Measurements from ENCODE around the gene RABL2B. TPM values are rescaled to one million over a fixed set of nuclear protein-coding genes. Genes with fewer than 3 reads are reported as not detected.

The RABL2B gene
- total RNA-seq, 1 experiment from 2014 or later, result 24.0 TPM

GRCh38 chr22:50730013-50730891 is 53.2 kb downstream of the RABL2B start (continued):
- TF ChIP-seq MLX (CRISPR knock-in tag; IDR thresholded peaks at IDR 0.05) (no peak), E2F5 (CRISPR knock-in tag; IDR thresholded peaks at IDR 0.05) (no peak), PRRX2 (CRISPR knock-in tag; IDR thresholded peaks at IDR 0.05) (no peak), FOXK1 (CRISPR knock-in tag; IDR thresholded peaks at IDR 0.05) (no peak), ZBTB21 (CRISPR knock-in tag; IDR thresholded peaks at IDR 0.05; ENCODE audit: borderline replicate concordance) (no peak), RELA (CRISPR knock-in tag; IDR thresholded peaks at IDR 0.05; ENCODE audit: borderline replicate concordance) (no peak), NFATC4 (CRISPR knock-in tag; IDR thresholded peaks at IDR 0.05) (no peak), ATF2 (CRISPR knock-in tag; IDR thresholded peaks at IDR 0.05; ENCODE audit: borderline replicate concordance, low read depth) (no peak)

GRCh38 chr22:50729391-50730012 is 53.9 kb downstream of the RABL2B start:
- peak; percentile 14 for DNase-seq (ENCODE audit: low spot score)

GRCh38 chr22:50728523-50728931 is 54.9 kb downstream of the RABL2B start:
- Mint-ChIP-seq H3K9me3 (no peaks in the 10 kb centered on the region), H3K4me3 (no peak overlapping the region), H3K4me1 (peaks cover 7% of the 10 kb centered on the region), H3K36me3 (no peaks in the 10 kb centered on the region), H3K27me3 (ENCODE audit: low read depth) (peaks cover 37% of the 10 kb centered on the region), H3K27ac (no peak overlapping the region)
- ChIA-PET CTCF (interaction anchor here (6.0 kb wide), 1 partner anchor 47 kb away, joined by 35 read pairs; no protein-coding TSS in a partner anchor), POLR2A (no interaction called here)
- ATAC-seq (no peak), DNase-seq (ENCODE audit: low spot score) (peak; percentile 6)
- TF ChIP-seq ZNF532 (CRISPR knock-in tag; IDR thresholded peaks at IDR 0.05; ENCODE audit: borderline replicate concordance) (no peak), PRDM15 (CRISPR knock-in tag; IDR thresholded peaks at IDR 0.05) (no peak), IRF1 (CRISPR knock-in tag; IDR thresholded peaks at IDR 0.05) (no peak), JUN (CRISPR knock-in tag; IDR thresholded peaks at IDR 0.05) (no peak), ZNF671 (CRISPR knock-in tag; IDR thresholded peaks at IDR 0.05) (no peak), RELA (CRISPR knock-in tag; IDR thresholded peaks at IDR 0.05; ENCODE audit: borderline replicate concordance) (no peak)

More at GRCh38 chr22:50729391-50730012, 53.9 kb downstream of the RABL2B start:
- no peaks in the 10 kb centered on the region for H3K9me3 Mint-ChIP-seq
- no peak for TF ChIP-seq NR1H2 (CRISPR knock-in tag; IDR thresholded peaks at IDR 0.05)
- TF ChIP-seq ZNF423 (CRISPR knock-in tag; IDR thresholded peaks at IDR 0.05), result no peak
- TF ChIP-seq SMAD3 (CRISPR knock-in tag; IDR thresholded peaks at IDR 0.05; ENCODE audit: borderline replicate concordance), result no peak
- no peak for TF ChIP-seq FOXJ3 (CRISPR knock-in tag; IDR thresholded peaks at IDR 0.05; ENCODE audit: borderline replicate concordance)
- TF ChIP-seq ZNF219 (CRISPR knock-in tag; IDR thresholded peaks at IDR 0.05; ENCODE audit: borderline replicate concordance), result no peak
- TF ChIP-seq SMAD4 (CRISPR knock-in tag; IDR thresholded peaks at IDR 0.05), result no peak
- no peak for TF ChIP-seq EMX1 (CRISPR knock-in tag; IDR thresholded peaks at IDR 0.05)
- TF ChIP-seq ATF3 (CRISPR knock-in tag; conservative IDR thresholded peaks at IDR 0.05), result no peak
- H3K4me3 Mint-ChIP-seq, result no peak overlapping the region
- no peak overlapping the region for H3K27ac Mint-ChIP-seq
- peaks cover 3% of the 10 kb centered on the region; the same call in 1 of the 2 replicates for H3K4me1 Mint-ChIP-seq
- CTCF ChIA-PET, result interaction anchor here (0.5 to 6.0 kb wide), 5 partner anchors 9 to 406 kb away, joined by 3 to 35 read pairs (median 10); no protein-coding TSS in a partner anchor
- H3K27me3 Mint-ChIP-seq (ENCODE audit: low read depth), result peaks cover 42% of the 10 kb centered on the region
- no peak for ATAC-seq
- POLR2A ChIA-PET, result interaction anchor here (0.6 kb wide), 1 partner anchor 123 kb away, joined by 4 read pairs; no protein-coding TSS in a partner anchor
- no peaks in the 10 kb centered on the region for H3K36me3 Mint-ChIP-seq
